Panc1 (cell line): Measurements from ENCODE around the gene PRODH2.

Experiments used
- CTCF ChIP-seq: fragments of 450-650 bp; IDR thresholded peaks from 2 replicates; pipeline ENCODE4 v1.5.1; 2017; ENCODE audit warnings: mild to moderate bottlenecking
- POLR2AphosphoS5 ChIP-seq: IDR thresholded peaks from 2 replicates; pipeline ENCODE4 v1.6.1; 2012; ENCODE audit warnings: mild to moderate bottlenecking, low read depth, low read length, moderate library complexity
- REST ChIP-seq, 2 experiments: IDR thresholded peaks; 2 replicates each; pipeline ENCODE4 v1.6.1; 2011 to 2012; ENCODE audit warnings: low read depth in 2 of 2, control low read depth in 1 of 2, low read length in 1 of 2, mild to moderate bottlenecking in 1 of 2, moderate library complexity in 1 of 2; ENCODE audit not compliant: insufficient read depth in 1 of 2
- TCF7L2 ChIP-seq: IDR thresholded peaks from 2 replicates; pipeline ENCODE4 v1.6.1; 2011; ENCODE audit warnings: mild to moderate bottlenecking, low read depth, low read length, inconsistent platforms

GRCh38 chr19:35789978-35790944 is 22.4 kb downstream of the PRODH2 start:
- no peak for TF ChIP-seq CTCF
- no peak for TF ChIP-seq POLR2AphosphoS5
- TF ChIP-seq TCF7L2: no peak
- no peak for TF ChIP-seq REST (IDR thresholded peaks at IDR 0.05; ENCODE audit: insufficient read depth in 1 of 2, low read depth in 2 of 2, low read length in 1 of 2)
